G401 (cell line): ENCODE data around the gene NOP14. TPM values are rescaled to one million over a fixed set of nuclear protein-coding genes. Genes with fewer than 3 reads are reported as not detected.
"Not testable (repeated sequence)": the region's sequence is repeated elsewhere in the genome, so short reads cannot be mapped to it uniquely, and the experiment has no call there.

Experiments used
- DNase-seq: peaks from one replicate; pipeline ENCODE4 v3.0.0-alpha.2; 2015; ENCODE audit warnings: low spot score
- in situ Hi-C: cut with HindIII; loops from 2 replicates; pipeline ENCODE4 v1.10.0; 2016; ENCODE audit warnings: low sequenced_read_pairs, mixed read lengths
- total RNA-seq: library from RNA; depleted of rRNA; stranded (reverse); fragments of >200 nt; shearing (Covaris generic); gene quantifications from 2 replicates; pipeline ENCODE4 v1.2.3, GENCODE V29; 2014

The NOP14 gene
- total RNA-seq, 1 experiment from 2014 or later, result 55.4 TPM

GRCh38 chr4:2944586-2945526, 18.4 kb downstream of the NOP14 start:
- in situ Hi-C loops, result no loop called here
- no peak for DNase-seq

- DNase-seq, result no peak
- in situ Hi-C loops, result no loop called here
Observed at GRCh38 chr4:2944091-2944482, 19.1 kb downstream of the NOP14 start.

- DNase-seq, result no peak
- in situ Hi-C loops, result no loop called here
Observed at GRCh38 chr4:2943364-2944090, 19.7 kb downstream of the NOP14 start.

GRCh38 chr4:2942532-2943363, 20.5 kb downstream of the NOP14 start:
- in situ Hi-C loops, result no loop called here
- no peak for DNase-seq

- in situ Hi-C loops, result no loop called here
- no peak for DNase-seq
Observed at GRCh38 chr4:2942037-2942531, 21.1 kb downstream of the NOP14 start.

GRCh38 chr4:2941138-2942036, 21.8 kb downstream of the NOP14 start:
- in situ Hi-C loops, result no loop called here
- no peak for DNase-seq

GRCh38 chr4:2940267-2941137, 22.7 kb downstream of the NOP14 start:
- no peak for DNase-seq
- in situ Hi-C loops, result no loop called here

- in situ Hi-C loops, result loop anchor here (5.0 kb wide), 1 partner anchor 97 kb away; the partner anchor contains the start of gene ADD1
- DNase-seq, result peak; percentile 81
Observed at GRCh38 chr4:2939383-2940243, 23.6 kb downstream of the NOP14 start.

GRCh38 chr4:2938906-2939305, 24.3 kb downstream of the NOP14 start:
- DNase-seq, result no peak
- in situ Hi-C loops, result loop anchor here (5.0 kb wide), 1 partner anchor 97 kb away; the partner anchor contains the start of gene ADD1

- not testable (repeated sequence) for DNase-seq
- in situ Hi-C loops, result loop anchor here (5.0 kb wide), 1 partner anchor 96 kb away; the partner anchor contains the start of gene ADD1
Observed at GRCh38 chr4:2938411-2938810, 24.8 kb downstream of the NOP14 start.

GRCh38 chr4:2937986-2938385, 25.2 kb downstream of the NOP14 start:
- no peak for DNase-seq
- in situ Hi-C loops, result loop anchor here (5.0 kb wide), 1 partner anchor 96 kb away; the partner anchor contains the start of gene ADD1

- in situ Hi-C loops, result loop anchor here (5.0 kb wide), 1 partner anchor 95 kb away; the partner anchor contains the start of gene ADD1
Observed at GRCh38 chr4:2937146-2937857, 25.9 kb downstream of the NOP14 start.

GRCh38 chr4:2936773-2937145, 26.4 kb downstream of the NOP14 start:
- in situ Hi-C loops, result loop anchor here (5.0 kb wide), 1 partner anchor 94 kb away; the partner anchor contains the start of gene ADD1
- DNase-seq, result no peak

More at GRCh38 chr4:2937146-2937857, 25.9 kb downstream of the NOP14 start:
- DNase-seq, result no peak

- no peak for DNase-seq
- in situ Hi-C loops, result loop anchor here (5.0 kb wide), 1 partner anchor 94 kb away; the partner anchor contains the start of gene ADD1
Observed at GRCh38 chr4:2935762-2936743, 27.2 kb downstream of the NOP14 start.
